Amniotic epithelial cell (primary cell): ENCODE results near the gene PRR22.
"Not testable (repeated sequence)": the region's sequence is repeated elsewhere in the genome, so short reads cannot be mapped to it uniquely, and the experiment has no call there.

Source experiments
- DNase-seq: peaks from one replicate; pipeline ENCODE4 v3.0.0-alpha.2; 2010; ENCODE audit warnings: low read depth

Gene PRR22

GRCh38 chr19:5751709-5752108 is 32.8 kb downstream of the PRR22 start:
- no peak for DNase-seq

- no peak for DNase-seq
Measured at GRCh38 chr19:5749505-5749904, 35.0 kb downstream of the PRR22 start.

- DNase-seq: not testable (repeated sequence)
Measured at GRCh38 chr19:5748920-5749319, 35.6 kb downstream of the PRR22 start.

- DNase-seq: not testable (repeated sequence)
Measured at GRCh38 chr19:5744999-5745398, 39.5 kb downstream of the PRR22 start.

GRCh38 chr19:5743630-5744029 is 40.9 kb downstream of the PRR22 start:
- DNase-seq: no peak

- DNase-seq: no peak
Measured at GRCh38 chr19:5742051-5742450, 42.5 kb downstream of the PRR22 start.

- DNase-seq: peak; percentile 21
Measured at GRCh38 chr19:5738423-5738822, 46.1 kb downstream of the PRR22 start.

GRCh38 chr19:5733172-5733571 is 51.4 kb downstream of the PRR22 start:
- DNase-seq: not testable (repeated sequence)
